GM12878 (cell line): ENCODE results near the gene ASPG. TPM values are rescaled to one million over a fixed set of nuclear protein-coding genes. Genes with fewer than 3 reads are reported as not detected.

ENCODE experiments used
- ATAC-seq: fragments of 200-7000 bp; cut with Tn5 transposase; 3 replicates; pipeline ENCODE4 v1.9.1; 2020; ENCODE audit warnings: mild to moderate bottlenecking, moderate library complexity
- BruUV-seq: library from RNA; stranded (reverse); fragments of 400-500 nt; replicated peaks from 2 replicates; lab custom pipeline; 2021; lab: Mats Ljungman, UMichigan
- CTCF ChIA-PET: fragments of 300-600 bp; sonication (Branson Sonifier 250); formaldehyde crosslinking; extraction: SDS; loops from one replicate; lab custom pipeline; 2021; ENCODE audit warnings: inconsistent platforms; lab: Yijun Ruan, JAX
- POLR2A ChIA-PET: fragments of 350-600 bp; formaldehyde crosslinking; extraction: SDS; loops from one replicate; lab custom pipeline; 2021; ENCODE audit warnings: inconsistent platforms; lab: Charles Lee
- RAD21 ChIA-PET: fragments of 300-600 bp; sonication (Branson Sonifier 250); formaldehyde crosslinking; loops from one replicate; lab custom pipeline; 2023; ENCODE audit warnings: antibody characterized with exemption; ENCODE audit not compliant: unreplicated experiment; lab: Charles Lee
- SMC1A ChIA-PET: fragments of 300-600 bp; sonication (Branson Sonifier 250); formaldehyde crosslinking; loops from one replicate; lab custom pipeline; 2023; ENCODE audit not compliant: unreplicated experiment, uncharacterized antibody; lab: Charles Lee
- DNase-seq: peaks from one replicate; pipeline ENCODE4 v3.0.0-alpha.2; 2011; ENCODE audit warnings: low read depth, low spot score
- FAIRE-seq: peaks from 3 replicates; lab custom pipeline; 2011; peaks lifted over from hg19 to GRCh38; lab: Jason Lieb, UNC
- H2AFZ ChIP-seq: 2 replicates; pipeline ENCODE4 v1.6.0; 2011; ENCODE audit warnings: low read depth, low read length, control low read depth; ENCODE audit not compliant: control insufficient read depth
- H3K27ac ChIP-seq: 2 replicates; pipeline ENCODE4 v1.5.1; 2011; ENCODE audit warnings: control low read depth; ENCODE audit not compliant: control insufficient read depth, insufficient read depth
- H3K27me3 ChIP-seq, 2 experiments: replicated peaks in 1 of 2; 2 replicates each; pipeline versions ENCODE4 v1.6.0 to v1.6.1; 2011; ENCODE audit warnings: low read length in 1 of 2; ENCODE audit not compliant: control insufficient read depth in 2 of 2, insufficient read depth in 2 of 2
- H3K36me3 ChIP-seq, 2 experiments: 2 replicates each; pipeline ENCODE4 v1.5.1; 2011; ENCODE audit warnings: low read length in 1 of 2; ENCODE audit not compliant: control insufficient read depth in 2 of 2, insufficient read depth in 2 of 2
- H3K4me1 ChIP-seq: 2 replicates; pipeline ENCODE4 v1.6.1; 2011; ENCODE audit warnings: mild to moderate bottlenecking, low read length, moderate library complexity, mixed read lengths; ENCODE audit not compliant: control insufficient read depth, insufficient read depth
- H3K4me2 ChIP-seq: 2 replicates; pipeline ENCODE4 v1.6.0; 2011; ENCODE audit warnings: control low read depth; ENCODE audit not compliant: control insufficient read depth, insufficient read depth
- H3K4me3 ChIP-seq: fragments of 200-600 bp; sonication (generic); 2 replicates; pipeline ENCODE4 v1.5.1; 2016
- H3K79me2 ChIP-seq: 2 replicates; pipeline ENCODE4 v1.6.0; 2011; ENCODE audit warnings: low read length; ENCODE audit not compliant: control insufficient read depth, insufficient read depth
- H3K9ac ChIP-seq: 2 replicates; pipeline ENCODE4 v1.8.0; 2011; ENCODE audit warnings: low read length, control low read depth, mixed read lengths; ENCODE audit not compliant: control insufficient read depth, insufficient read depth
- H3K9me3 ChIP-seq: replicated peaks from 3 replicates; pipeline ENCODE4 v1.5.1; 2011; ENCODE audit warnings: mild to moderate bottlenecking, low read length; ENCODE audit not compliant: control insufficient read depth, insufficient read depth
- H4K20me1 ChIP-seq: 2 replicates; pipeline ENCODE4 v1.6.0; 2011; ENCODE audit not compliant: control insufficient read depth, insufficient read depth
- BHLHE40 ChIP-seq, 2 experiments: fragments of 450-650 bp in 1 of 2; IDR thresholded peaks; 2 replicates each; pipeline ENCODE4 v1.6.1; 2011 to 2017; ENCODE audit warnings: low read depth in 2 of 2, borderline replicate concordance in 1 of 2, improper control_type of control experiment in 1 of 2, low read length in 1 of 2, mild to moderate bottlenecking in 1 of 2
- CHD1 ChIP-seq: IDR thresholded peaks from 2 replicates; pipeline ENCODE4 v1.6.1; 2012; ENCODE audit warnings: low read depth, low read length, improper control_type of control experiment
- CHD4 ChIP-seq: fragments of 200-600 bp; sonication (generic); IDR thresholded peaks from 2 replicates; pipeline ENCODE4 v1.6.1; 2016; ENCODE audit warnings: mild to moderate bottlenecking
- EGR1 ChIP-seq, 2 experiments: IDR thresholded peaks; 1 replicate in 1 of 2; 2 replicates in 1 of 2; pipeline ENCODE4 v1.6.1; 2011 to 2012; ENCODE audit warnings: low read depth in 2 of 2, low read length in 2 of 2, borderline replicate concordance in 1 of 2, mild to moderate bottlenecking in 1 of 2, moderate library complexity in 1 of 2
- FOS ChIP-seq: IDR thresholded peaks from 3 replicates; pipeline ENCODE4 v1.6.1; 2011; ENCODE audit warnings: borderline replicate concordance; ENCODE audit not compliant: insufficient read length; ENCODE audit errors: extremely low read depth
- IKZF1 ChIP-seq: fragments of 450-650 bp; conservative IDR thresholded peaks from 2 replicates; pipeline ENCODE4 v1.6.1; 2017; ENCODE audit warnings: antibody characterized with exemption, mild to moderate bottlenecking
- PML ChIP-seq: IDR thresholded peaks from 2 replicates; pipeline ENCODE4 v1.6.1; 2012; ENCODE audit warnings: low read length, inconsistent platforms
- SMARCA5 ChIP-seq: fragments of 450-650 bp; IDR thresholded peaks from 2 replicates; pipeline ENCODE4 v1.6.1; 2017; ENCODE audit warnings: mild to moderate bottlenecking
- SPI1 ChIP-seq: IDR thresholded peaks from 2 replicates; pipeline ENCODE4 v1.6.1; 2011; ENCODE audit warnings: low read depth, mild to moderate bottlenecking, low read length, moderate library complexity, borderline replicate concordance; ENCODE audit not compliant: insufficient read depth
- SRF ChIP-seq, 2 experiments: IDR thresholded peaks; 2 replicates each; pipeline ENCODE4 v1.6.1; 2011; ENCODE audit warnings: low read depth in 2 of 2, low read length in 2 of 2, mild to moderate bottlenecking in 1 of 2, moderate library complexity in 1 of 2
- STAT1 ChIP-seq: fragments of 450-650 bp; conservative IDR thresholded peaks from 2 replicates; pipeline ENCODE4 v1.6.1; 2014; ENCODE audit warnings: antibody characterized with exemption, mild to moderate bottlenecking
- TBL1XR1 ChIP-seq: IDR thresholded peaks from 2 replicates; pipeline ENCODE4 v1.6.1; 2012; ENCODE audit warnings: low read depth, low read length, improper control_type of control experiment
- YBX1 ChIP-seq: fragments of 450-650 bp; IDR thresholded peaks from 2 replicates; pipeline ENCODE4 v1.6.1; 2016; ENCODE audit warnings: antibody characterized with exemption
- ZBTB4 ChIP-seq: fragments of 450-650 bp; formaldehyde crosslinking; IDR thresholded peaks from 2 replicates; pipeline ENCODE4 v1.4.0; 2022; ENCODE audit warnings: mild to moderate bottlenecking, moderate library complexity
- ZBTB40 ChIP-seq: fragments of 450-650 bp; IDR thresholded peaks from 2 replicates; pipeline ENCODE4 v1.6.1; 2016; ENCODE audit warnings: mild to moderate bottlenecking, moderate library complexity, borderline replicate concordance
- ZNF622 ChIP-seq: fragments of 450-650 bp; IDR thresholded peaks from 2 replicates; pipeline ENCODE4 v1.6.1; 2017; ENCODE audit warnings: mild to moderate bottlenecking, inconsistent platforms
- ZZZ3 ChIP-seq: IDR thresholded peaks from 2 replicates; pipeline ENCODE4 v1.6.1; 2011; ENCODE audit warnings: low read depth; ENCODE audit not compliant: control insufficient read depth, insufficient read length
- WGBS: methylation state at CpG from one replicate; pipeline ENCODE4 v1.1.6; 2016; ENCODE audit warnings: low lambda C conversion rate; ENCODE audit not compliant: insufficient replicate concordance, insufficient coverage; ENCODE audit errors: missing lambda C conversion rate; 5-methylcytosine and 5-hydroxymethylcytosine counted together
- in situ Hi-C: fragments of 300-500 bp; cut with MboI; formaldehyde crosslinking; loops from 9 replicates; pipeline ENCODE4 v1.14.3; 2018; ENCODE audit warnings: mixed read lengths
- intact Hi-C: fragments of 100-400 bp; cut with micrococcal nuclease; formaldehyde crosslinking; loops from one replicate; pipeline ENCODE4 v1.14.2; 2022; ENCODE audit not compliant: unreplicated experiment
- polyA plus RNA-seq, 11 experiments: library from polyadenylated mRNA; depleted of rRNA in 4 of 11; unstranded in 6 of 11; stranded (reverse) in 5 of 11; fragments of >200 nt; fragmentation: Nextera tagmentation in 4 of 11; fragmentation: Illumina TruSeq in 1 of 11; extraction: Ambion mirVana in 4 of 11; extraction: Trizol in 1 of 11; gene quantifications; 1 replicate in 1 of 11; 2 replicates in 10 of 11; pipeline versions ENCODE4 v1.2.1 to v1.2.3, GENCODE V29; 2011 to 2016; ENCODE audit warnings: inconsistent platforms in 2 of 11, missing spikeins in 2 of 11, low read depth in 1 of 11
- total RNA-seq, 4 experiments: library from RNA; depleted of rRNA in 3 of 4; stranded (reverse); fragments of >200 nt in 3 of 4; fragmentation: Illumina TruSeq in 1 of 4; extraction: Trizol in 1 of 4; gene quantifications; 2 replicates each; pipeline versions ENCODE4 v1.2.1 to v1.2.3, GENCODE V29; 2013 to 2021

The ASPG gene
- total and polyA plus RNA-seq, 10 of the 15 experiments (the other 5 are each of a cell fraction or from before 2014, with no cell fraction given) = not detected

DNA sequence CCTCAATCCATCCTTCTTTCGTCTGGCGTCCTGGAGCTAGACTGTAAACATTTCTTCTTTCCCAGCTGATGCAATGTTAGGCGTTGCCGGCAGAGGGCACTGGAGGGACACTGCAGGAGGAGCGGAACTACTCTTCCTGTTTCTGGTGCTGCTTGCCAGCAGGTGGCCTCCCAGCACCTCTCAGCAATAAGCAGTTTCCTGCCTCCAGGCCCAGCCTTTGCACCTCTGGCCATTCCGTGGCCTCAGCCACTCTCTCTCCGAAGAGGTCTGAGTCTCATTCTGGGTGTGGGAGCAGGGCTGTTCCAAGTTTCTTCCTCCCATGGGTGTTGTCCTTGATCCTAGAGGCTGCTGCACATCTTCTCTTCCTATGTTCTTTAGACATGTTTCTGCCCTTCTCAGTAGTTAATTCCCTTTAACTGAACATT, 7.5 kb upstream of the ASPG start:
- FAIRE-seq = peak; percentile 100
- H2AFZ ChIP-seq = peak overlapping the region; percentile 92
- H3K4me3 ChIP-seq = no peak overlapping the region
- no TSS peak for BruUV-seq
- ChIA-PET CTCF (interaction anchor here (0.6 to 3.7 kb wide), 33 partner anchors 8 to 675 kb away, joined by 3 to 33 read pairs (median 3); partner anchors contain the start of gene SIVA1), RAD21 (interaction anchor here (0.7 to 2.1 kb wide), 8 partner anchors 19 to 561 kb away, joined by 3 to 11 read pairs (median 4); no protein-coding TSS in a partner anchor), POLR2A (no interaction called here), SMC1A (interaction anchor here (1.0 to 1.2 kb wide), 4 partner anchors 13 to 269 kb away, joined by 3 to 9 read pairs (median 3); no protein-coding TSS in a partner anchor)
- H3K4me2 ChIP-seq = no peak overlapping the region; the same call in 1 of the 2 replicates
- no peaks in the 10 kb centered on the region; the same call in 1 of the 2 replicates for H3K4me1 ChIP-seq
- H3K79me2 ChIP-seq = no peaks in the 10 kb centered on the region
- no peak overlapping the region for H3K9ac ChIP-seq
- peaks cover 2% of the 10 kb centered on the region; the same call in 1 of the 3 replicates for H3K9me3 ChIP-seq
- 8% methylated on average over 7 of the region's 7 CpGs for WGBS
- peak; percentile 100 for ATAC-seq
- no peaks in the 10 kb centered on the region for H3K36me3 ChIP-seq
- intact Hi-C loops = loop anchor here (1.0 to 5.0 kb wide), 4 partner anchors 53 to 562 kb away; no protein-coding TSS in a partner anchor
- DNase-seq = peak; percentile 43
- H4K20me1 ChIP-seq = no peaks in the 10 kb centered on the region
- no peaks in the 10 kb centered on the region for H3K27me3 ChIP-seq
- H3K27ac ChIP-seq = no peak overlapping the region
- in situ Hi-C loops = loop anchor here (5.0 kb wide), 2 partner anchors 59 to 484 kb away; partner anchors contain the start of gene KIF26A
- TF ChIP-seq IKZF1 (peak; percentile 34; the same call in 1 of the 2 replicates), BHLHE40 (IDR thresholded peaks at IDR 0.05; ENCODE audit: borderline replicate concordance in 1 of 2, low read depth in 2 of 2, low read length in 1 of 2) (no peak), EGR1 (IDR thresholded peaks at IDR 0.05; ENCODE audit: borderline replicate concordance in 1 of 2, low read depth in 2 of 2, low read length in 2 of 2) (no peak), SPI1 (peak; percentile 81; the same call in 1 of the 2 replicates), ZBTB4 (CRISPR knock-in tag) (no peak), ZNF622 (no peak), FOS (no peak), CHD1 (no peak), ZZZ3 (no peak), SRF (IDR thresholded peaks at IDR 0.05; ENCODE audit: low read depth in 2 of 2, low read length in 2 of 2) (no peak), PML (no peak), CHD4 (no peak), SMARCA5 (peak; percentile 90; the same call in 1 of the 2 replicates), ZBTB40 (no peak), TBL1XR1 (no peak; the same call in 1 of the 2 replicates), STAT1 (no peak), YBX1 (no peak)
